Suprapubic skin (tissue), 4 donors: ENCODE data around the gene DDX27. TPM values are rescaled to one million over a fixed set of nuclear protein-coding genes. Genes with fewer than 3 reads are reported as not detected.

Experiments
- DNase-seq, 2 donors: peaks; one replicate each; pipeline ENCODE4 v3.0.0-alpha.2; 2019; ENCODE audit warnings: low spot score in 2 of 2
- H3K27ac ChIP-seq: fragments of 200-600 bp; sonication (generic); one replicate; pipeline ENCODE4 v1.5.1; 2019
- H3K27me3 ChIP-seq: fragments of 200-600 bp; sonication (generic); one replicate; pipeline ENCODE4 v1.5.1; 2019
- H3K36me3 ChIP-seq: fragments of 200-600 bp; sonication (generic); one replicate; pipeline ENCODE4 v1.5.1; 2019
- H3K4me1 ChIP-seq: fragments of 200-600 bp; sonication (generic); one replicate; pipeline ENCODE4 v1.5.1; 2019
- H3K4me3 ChIP-seq: fragments of 200-600 bp; sonication (generic); one replicate; pipeline ENCODE4 v1.5.1; 2019; ENCODE audit warnings: mild to moderate bottlenecking
- H3K9me3 ChIP-seq: fragments of 200-600 bp; sonication (generic); one replicate; pipeline ENCODE4 v1.5.1; 2019
- EP300 ChIP-seq: sonication (generic); formaldehyde crosslinking; IDR thresholded peaks from one replicate; pipeline ENCODE4 v1.6.1; 2017; ENCODE audit warnings: antibody characterized with exemption
- POLR2A ChIP-seq, 2 donors: fragments of 450-650 bp; IDR thresholded peaks; one replicate each; pipeline ENCODE4 v1.6.1; 2017; ENCODE audit warnings: antibody characterized with exemption in 2 of 2, mild to moderate bottlenecking in 2 of 2, moderate library complexity in 2 of 2
- POLR2AphosphoS5 ChIP-seq, 3 donors: sonication (generic); formaldehyde crosslinking; IDR thresholded peaks; one replicate each; pipeline ENCODE4 v1.6.1; 2017; ENCODE audit warnings: antibody characterized with exemption in 3 of 3
- WGBS: methylation state at CpG from one replicate; pipeline ENCODE4 v1.1.5; 2018; 5-methylcytosine and 5-hydroxymethylcytosine counted together
- total RNA-seq, 4 donors: library from RNA; depleted of rRNA; stranded (reverse); fragments of >200 nt; gene quantifications; one replicate each; pipeline ENCODE4 v1.1.0, GENCODE V29; 2016
- TF ChIP-seq, protein P1 (sequence below), 2 donors: fragments of 200-600 bp in 1 of 2; fragments of 450-650 bp in 1 of 2; sonication (generic) in 1 of 2; IDR thresholded peaks; one replicate each; pipeline ENCODE4 v1.5.1; 2016 to 2019; ENCODE audit warnings: antibody characterized with exemption in 2 of 2, mild to moderate bottlenecking in 1 of 2, moderate library complexity in 1 of 2

The DDX27 gene
- total RNA-seq, 4 donors from 2014 or later: 29.3 to 49.5 (median 38.0) TPM

DNA sequence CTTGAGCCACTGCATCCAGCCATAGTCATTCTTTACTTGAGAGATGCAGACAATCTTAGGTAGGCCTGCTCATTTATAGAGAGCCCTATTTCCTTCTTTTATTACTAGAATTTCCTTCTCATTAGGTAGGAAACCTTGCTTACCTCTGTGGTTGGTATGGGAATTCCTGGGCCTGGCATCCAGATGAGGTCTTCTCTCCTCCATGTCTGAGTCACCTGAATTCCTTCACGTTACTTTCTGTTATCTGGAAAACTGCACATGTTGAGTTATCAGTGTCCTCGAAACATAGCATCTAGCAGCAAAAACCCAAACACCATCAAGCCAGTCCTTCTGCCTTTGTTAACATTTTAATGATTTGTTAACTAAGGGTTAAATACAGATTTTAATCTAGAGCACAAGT is 56.4 kb downstream of the DDX27 start:
- Histone ChIP-seq H3K9me3 (no peaks in the 10 kb centered on the region), H3K27ac (peak overlapping the region; percentile 98), H3K36me3 (peaks cover 53% of the 10 kb centered on the region), H3K4me3 (peak overlapping the region; percentile 97), H3K27me3 (no peaks in the 10 kb centered on the region), H3K4me1 (peaks cover 58% of the 10 kb centered on the region)
- TF ChIP-seq POLR2AphosphoS5 (IDR thresholded peaks at IDR 0.05) (no peak), POLR2A (IDR thresholded peaks at IDR 0.05) (no peak), EP300 (no peak)
- TF ChIP-seq, protein P1, sequence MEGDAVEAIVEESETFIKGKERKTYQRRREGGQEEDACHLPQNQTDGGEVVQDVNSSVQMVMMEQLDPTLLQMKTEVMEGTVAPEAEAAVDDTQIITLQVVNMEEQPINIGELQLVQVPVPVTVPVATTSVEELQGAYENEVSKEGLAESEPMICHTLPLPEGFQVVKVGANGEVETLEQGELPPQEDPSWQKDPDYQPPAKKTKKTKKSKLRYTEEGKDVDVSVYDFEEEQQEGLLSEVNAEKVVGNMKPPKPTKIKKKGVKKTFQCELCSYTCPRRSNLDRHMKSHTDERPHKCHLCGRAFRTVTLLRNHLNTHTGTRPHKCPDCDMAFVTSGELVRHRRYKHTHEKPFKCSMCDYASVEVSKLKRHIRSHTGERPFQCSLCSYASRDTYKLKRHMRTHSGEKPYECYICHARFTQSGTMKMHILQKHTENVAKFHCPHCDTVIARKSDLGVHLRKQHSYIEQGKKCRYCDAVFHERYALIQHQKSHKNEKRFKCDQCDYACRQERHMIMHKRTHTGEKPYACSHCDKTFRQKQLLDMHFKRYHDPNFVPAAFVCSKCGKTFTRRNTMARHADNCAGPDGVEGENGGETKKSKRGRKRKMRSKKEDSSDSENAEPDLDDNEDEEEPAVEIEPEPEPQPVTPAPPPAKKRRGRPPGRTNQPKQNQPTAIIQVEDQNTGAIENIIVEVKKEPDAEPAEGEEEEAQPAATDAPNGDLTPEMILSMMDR (IDR thresholded peaks at IDR 0.05): no peak
- 38% methylated on average over 2 of the region's 2 CpGs for WGBS
- no peak for DNase-seq

DNA sequence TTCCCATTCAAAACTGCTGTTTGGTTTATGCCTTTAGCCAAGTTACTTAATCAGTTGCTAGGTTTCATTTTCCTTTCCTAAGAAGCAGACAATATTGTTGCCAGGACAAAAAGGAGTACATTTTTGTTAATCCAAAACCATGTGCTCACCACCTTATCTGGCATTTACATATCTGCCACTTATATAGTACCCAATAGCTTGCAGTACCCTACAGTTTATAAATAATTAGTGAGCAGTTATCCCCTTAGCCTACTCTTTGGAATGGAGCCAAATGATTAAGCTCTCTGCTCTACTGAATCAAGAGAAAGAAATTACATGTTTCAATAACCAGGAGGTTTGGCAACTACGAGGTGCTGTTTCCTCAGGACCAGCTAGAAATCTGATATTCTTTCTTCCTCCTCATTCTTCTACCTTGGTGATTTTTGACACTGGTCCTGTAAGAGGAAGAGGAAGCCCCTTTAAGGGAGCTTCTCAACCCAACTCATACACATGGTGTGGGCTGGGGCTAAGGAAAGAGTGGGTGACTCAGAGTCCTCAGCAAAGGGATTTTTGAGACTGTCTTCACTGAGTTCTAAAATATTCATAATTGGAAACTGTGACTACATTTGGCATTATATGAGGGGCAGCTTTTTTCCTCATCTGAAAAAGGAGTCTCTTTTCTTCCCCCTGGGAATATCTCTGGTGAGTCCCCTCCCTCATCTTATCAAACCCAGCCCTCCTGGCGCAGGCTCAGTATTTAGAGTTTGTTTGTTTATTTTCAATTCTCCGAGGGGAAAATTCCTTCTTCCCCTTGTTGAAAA is 57.1 kb downstream of the DDX27 start:
- Histone ChIP-seq H3K27me3 (no peaks in the 10 kb centered on the region), H3K4me1 (peaks cover 61% of the 10 kb centered on the region), H3K27ac (peak overlapping the region; percentile 98), H3K9me3 (no peaks in the 10 kb centered on the region), H3K36me3 (peaks cover 53% of the 10 kb centered on the region), H3K4me3 (peak overlapping the region; percentile 97)
- no peak for DNase-seq
- WGBS: 12% methylated on average over 3 of the region's 3 CpGs
- TF ChIP-seq POLR2A (IDR thresholded peaks at IDR 0.05) (no peak), POLR2AphosphoS5 (IDR thresholded peaks at IDR 0.05) (no peak), EP300 (no peak)
- TF ChIP-seq, protein P1 (IDR thresholded peaks at IDR 0.05): no peak

DNA sequence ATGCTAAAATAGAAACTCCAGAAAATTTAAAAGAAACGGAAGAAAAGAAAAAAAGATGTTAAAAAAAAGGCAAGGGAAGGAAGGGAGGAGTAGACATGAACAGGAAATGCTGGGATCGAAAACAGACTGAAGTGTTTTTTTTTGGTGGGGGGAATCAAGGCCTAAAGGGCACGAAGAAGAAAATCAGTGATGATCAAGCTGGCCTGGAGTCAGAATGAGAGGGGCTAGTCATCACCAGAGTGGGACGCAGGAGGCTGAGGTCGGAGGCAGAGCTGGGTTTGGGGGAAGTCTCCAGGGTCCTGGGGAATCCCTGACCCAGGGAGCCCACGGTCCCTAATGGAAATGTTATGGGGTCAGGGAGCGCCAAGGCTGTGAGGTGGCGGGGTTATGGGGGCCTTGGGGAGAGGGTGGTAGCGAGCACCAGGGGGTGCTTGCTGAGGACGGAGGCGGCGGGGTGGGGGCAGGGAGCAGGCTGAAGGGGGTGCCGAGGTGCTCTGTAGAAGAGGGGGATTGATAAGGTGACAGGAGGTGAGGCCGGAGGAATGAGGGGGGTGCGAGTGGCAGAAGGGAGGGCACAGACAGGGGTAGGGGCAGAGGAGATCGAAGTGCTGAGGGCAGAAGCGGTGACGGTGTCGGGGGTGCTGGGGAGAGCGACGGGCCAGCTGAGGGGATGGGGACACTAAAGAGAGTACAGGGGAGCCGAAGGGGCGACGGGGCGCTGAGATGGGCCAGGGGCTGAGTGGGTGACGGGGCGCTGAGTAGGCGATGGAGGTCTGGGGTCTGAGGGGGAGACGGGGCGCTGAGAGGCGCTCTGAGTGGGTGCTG is 58.0 kb downstream of the DDX27 start:
- 1% methylated on average over 31 of the region's 31 CpGs for whole genome bisulfite sequencing
- DNase-seq: peak; percentile 80 to 82
- no peak for TF ChIP-seq POLR2A (IDR thresholded peaks at IDR 0.05)
- TF ChIP-seq, protein P1 (IDR thresholded peaks at IDR 0.05): no peak
- no peak for TF ChIP-seq EP300
- TF ChIP-seq POLR2AphosphoS5 (IDR thresholded peaks at IDR 0.05): no peak

DNA sequence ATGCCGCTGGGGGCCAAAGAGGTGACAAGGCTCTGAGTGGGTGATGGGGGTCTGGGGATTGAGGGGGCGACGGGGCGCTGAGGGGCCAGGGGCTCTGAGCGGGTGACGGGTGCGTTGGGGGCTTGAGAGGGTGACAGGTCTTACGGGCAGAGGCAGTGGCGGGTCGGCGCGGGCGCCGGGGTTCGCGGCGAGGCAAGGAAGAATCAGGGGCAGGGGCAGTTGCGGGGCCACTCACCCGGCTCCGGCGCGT is 58.5 kb downstream of the DDX27 start:
- Histone ChIP-seq H3K27me3 (no peaks in the 10 kb centered on the region), H3K4me3 (peak overlapping the region; percentile 97), H3K4me1 (peaks cover 64% of the 10 kb centered on the region), H3K9me3 (no peaks in the 10 kb centered on the region), H3K27ac (peak overlapping the region; percentile 98), H3K36me3 (peaks cover 54% of the 10 kb centered on the region)
- no peak for DNase-seq
- TF ChIP-seq EP300 (no peak), POLR2A (IDR thresholded peaks at IDR 0.05) (no peak), POLR2AphosphoS5 (IDR thresholded peaks at IDR 0.05) (no peak)
- TF ChIP-seq, protein P1 (IDR thresholded peaks at IDR 0.05): no peak
- WGBS: 0% methylated on average over 15 of the region's 22 CpGs

More for the DNA sequence above, 58.0 kb downstream of the DDX27 start:
- Histone ChIP-seq H3K27me3 (no peaks in the 10 kb centered on the region), H3K4me3 (peak overlapping the region; percentile 97), H3K9me3 (no peaks in the 10 kb centered on the region), H3K4me1 (peaks cover 62% of the 10 kb centered on the region), H3K36me3 (peaks cover 53% of the 10 kb centered on the region), H3K27ac (peak overlapping the region; percentile 98)
